Liver (tissue), 9 donors: ENCODE data around the gene ANKRD44. TPM values are rescaled to one million over a fixed set of nuclear protein-coding genes. Genes with fewer than 3 reads are reported as not detected.

Experiments used
- DNase-seq: peaks from one replicate; pipeline ENCODE4 v3.0.0-alpha.2; 2017; ENCODE audit warnings: low spot score
- H3K27ac ChIP-seq, 2 donors: one replicate each; pipeline ENCODE4 v1.7.0; 2013; ENCODE audit warnings: inconsistent platforms in 2 of 2, low read length in 2 of 2, control low read depth in 1 of 2, low read depth in 1 of 2, mild to moderate bottlenecking in 1 of 2
- H3K27me3 ChIP-seq, 4 donors: one replicate each; pipeline versions ENCODE4 v1.6.1 to v1.7.0; 2013; ENCODE audit warnings: low read length in 3 of 4, inconsistent platforms in 1 of 4, mild to moderate bottlenecking in 1 of 4, moderate library complexity in 1 of 4; ENCODE audit not compliant: control insufficient read depth in 4 of 4, insufficient read depth in 4 of 4
- H3K36me3 ChIP-seq, 4 donors: one replicate each; pipeline versions ENCODE4 v1.6.1 to v1.7.0; 2013; ENCODE audit warnings: low read length in 3 of 4, mild to moderate bottlenecking in 3 of 4, low read depth in 1 of 4, moderate library complexity in 1 of 4; ENCODE audit not compliant: control insufficient read depth in 4 of 4, insufficient read depth in 3 of 4
- H3K4me1 ChIP-seq, 4 donors: one replicate each; pipeline versions ENCODE4 v1.6.1 to v1.7.0; 2013; ENCODE audit warnings: low read length in 3 of 4, mild to moderate bottlenecking in 3 of 4, moderate library complexity in 1 of 4; ENCODE audit not compliant: control insufficient read depth in 4 of 4, insufficient read depth in 4 of 4
- H3K4me3 ChIP-seq, 3 donors: one replicate each; pipeline versions ENCODE4 v1.6.1 to v1.7.0; 2013; ENCODE audit warnings: low read length in 3 of 3, control low read depth in 1 of 3, low read depth in 1 of 3, mild to moderate bottlenecking in 1 of 3
- H3K9ac ChIP-seq, 2 donors: one replicate each; pipeline ENCODE4 v1.7.0; 2013; ENCODE audit warnings: low read length in 2 of 2, mild to moderate bottlenecking in 2 of 2, moderate library complexity in 2 of 2, control low read depth in 1 of 2, low read depth in 1 of 2
- H3K9me3 ChIP-seq, 4 donors: one replicate each; pipeline versions ENCODE4 v1.6.1 to v1.7.0; 2013; ENCODE audit warnings: low read length in 3 of 4; ENCODE audit not compliant: control insufficient read depth in 4 of 4
- ATF3 ChIP-seq: IDR thresholded peaks from 2 replicates; pipeline ENCODE4 v1.6.1; 2016; ENCODE audit warnings: antibody characterized with exemption
- CTCF ChIP-seq: fragments of 150-350 bp; IDR thresholded peaks from 2 replicates; pipeline ENCODE4 v1.5.1; 2017; ENCODE audit warnings: improper control_type of control experiment, low read depth, low read length; ENCODE audit not compliant: missing input control
- EGR1 ChIP-seq, 2 donors: IDR thresholded peaks; 2 replicates each; pipeline ENCODE4 v1.6.1; 2016 to 2018; ENCODE audit warnings: antibody characterized with exemption in 2 of 2, low read depth in 2 of 2
- FOXA1 ChIP-seq: IDR thresholded peaks from 2 replicates; pipeline ENCODE4 v1.6.1; 2016; ENCODE audit warnings: antibody characterized with exemption
- FOXA2 ChIP-seq: IDR thresholded peaks from 2 replicates; pipeline ENCODE4 v1.6.1; 2016; ENCODE audit warnings: antibody characterized with exemption
- GABPA ChIP-seq, 2 donors: IDR thresholded peaks in 1 of 2; conservative IDR thresholded peaks in 1 of 2; 2 replicates each; pipeline ENCODE4 v1.6.1; 2016; ENCODE audit warnings: antibody characterized with exemption in 2 of 2, mild to moderate bottlenecking in 1 of 2, moderate library complexity in 1 of 2
- HNF4A ChIP-seq, 2 donors: conservative IDR thresholded peaks; 2 replicates each; pipeline ENCODE4 v1.6.1; 2016; ENCODE audit warnings: antibody characterized with exemption in 2 of 2, mild to moderate bottlenecking in 2 of 2
- HNF4G ChIP-seq: IDR thresholded peaks from 2 replicates; pipeline ENCODE4 v1.6.1; 2016; ENCODE audit warnings: antibody characterized with exemption
- JUND ChIP-seq, 2 donors: IDR thresholded peaks; 2 replicates each; pipeline ENCODE4 v1.6.1; 2016; ENCODE audit warnings: antibody characterized with exemption in 2 of 2
- MAX ChIP-seq: IDR thresholded peaks from 2 replicates; pipeline ENCODE4 v1.6.1; 2016; ENCODE audit warnings: antibody characterized with exemption
- NR2F2 ChIP-seq: IDR thresholded peaks from 2 replicates; pipeline ENCODE4 v1.6.1; 2016; ENCODE audit warnings: antibody characterized with exemption
- RAD21 ChIP-seq, 2 donors: IDR thresholded peaks; 2 replicates each; pipeline ENCODE4 v1.6.1; 2016; ENCODE audit warnings: antibody characterized with exemption in 2 of 2, mild to moderate bottlenecking in 2 of 2
- REST ChIP-seq: IDR thresholded peaks from 2 replicates; pipeline ENCODE4 v1.6.1; 2016; ENCODE audit warnings: antibody characterized with exemption, mild to moderate bottlenecking
- RXRA ChIP-seq, 2 donors: IDR thresholded peaks; 2 replicates each; pipeline ENCODE4 v1.6.1; 2017 to 2018; ENCODE audit warnings: antibody characterized with exemption in 2 of 2, mild to moderate bottlenecking in 1 of 2
- SP1 ChIP-seq: IDR thresholded peaks from 2 replicates; pipeline ENCODE4 v1.6.1; 2018; ENCODE audit warnings: antibody characterized with exemption, mild to moderate bottlenecking
- YY1 ChIP-seq: IDR thresholded peaks from 2 replicates; pipeline ENCODE4 v1.6.1; 2016; ENCODE audit warnings: antibody characterized with exemption, mild to moderate bottlenecking
- ZBTB33 ChIP-seq: IDR thresholded peaks from 2 replicates; pipeline ENCODE4 v1.6.1; 2016; ENCODE audit warnings: antibody characterized with exemption
- WGBS: extraction: QIAGEN DNeasy Blood & Tissue Kit; methylation state at CpG from one replicate; pipeline ENCODE4 v1.1.7; 2013; 5-methylcytosine and 5-hydroxymethylcytosine counted together
- polyA plus RNA-seq, 2 donors: library from polyadenylated mRNA; stranded (reverse) in 1 of 2; unstranded in 1 of 2; fragments of 200-250 nt in 1 of 2; fragments of >200 nt in 1 of 2; fragmentation: Nextera tagmentation in 1 of 2; extraction: Ambion mirVana in 1 of 2; gene quantifications; one replicate each; pipeline versions ENCODE4 v1.2.1 to v1.2.3, GENCODE V29; 2013 to 2015
- total RNA-seq, 2 donors: library from RNA; depleted of rRNA; stranded (reverse); fragments of >200 nt; gene quantifications; one replicate each; pipeline ENCODE4 v1.2.3, GENCODE V29; 2014
- donor health status: healthy.
- donor health status: healthy.
- donor health status: healthy.
- donor health status: healthy.
- donor health status: healthy.

Gene ANKRD44
- total and polyA plus RNA-seq, 4 donors = 3.8 to 18.2 (median 6.8) TPM

GRCh38 chr2:197096649-197097048, 213.9 kb downstream of the ANKRD44 start:
- no peaks in the 10 kb centered on the region for H3K9me3 ChIP-seq
- no peak overlapping the region for H3K4me3 ChIP-seq
- H3K9ac ChIP-seq = no peak overlapping the region
- TF ChIP-seq JUND (IDR thresholded peaks at IDR 0.05) = no peak
- no peak for TF ChIP-seq NR2F2
- no peak for TF ChIP-seq FOXA2
- TF ChIP-seq REST = no peak
- TF ChIP-seq RAD21 (IDR thresholded peaks at IDR 0.05) = no peak
- TF ChIP-seq GABPA (IDR thresholded peaks at IDR 0.05 in 1 of 2, conservative IDR thresholded peaks at IDR 0.05 in 1 of 2) = no peak
- no peak for TF ChIP-seq ZBTB33
- TF ChIP-seq YY1 = no peak
- TF ChIP-seq ATF3 = no peak
- no peak for TF ChIP-seq EGR1 (IDR thresholded peaks at IDR 0.05; ENCODE audit: low read depth in 2 of 2)
- TF ChIP-seq FOXA1 = no peak
- TF ChIP-seq HNF4A (conservative IDR thresholded peaks at IDR 0.05) = no peak
- no peak for TF ChIP-seq CTCF
- TF ChIP-seq HNF4G = no peak
- TF ChIP-seq SP1 = no peak
- no peak for TF ChIP-seq MAX
- TF ChIP-seq RXRA (IDR thresholded peaks at IDR 0.05) = no peak
- H3K27ac ChIP-seq = no peak overlapping the region
- H3K27me3 ChIP-seq = no peaks in the 10 kb centered on the region
- WGBS = 91% methylated on average over 2 of the region's 2 CpGs
- H3K4me1 ChIP-seq = no peaks in the 10 kb centered on the region
- DNase-seq = no peak
- H3K36me3 ChIP-seq = peaks cover 0 to 2% (median 1%) of the 10 kb centered on the region in 4 donors

GRCh38 chr2:197092431-197092830, 218.1 kb downstream of the ANKRD44 start:
- TF ChIP-seq ZBTB33 (no peak), ATF3 (peak; percentile 44), NR2F2 (peak; percentile 49)
- H3K4me1 ChIP-seq = no peaks in the 10 kb centered on the region
- H3K27me3 ChIP-seq = no peaks in the 10 kb centered on the region
- no peak overlapping the region for H3K9ac ChIP-seq
- H3K4me3 ChIP-seq = no peak overlapping the region
- 73% methylated on average over 4 of the region's 4 CpGs for WGBS
- no peak overlapping the region for H3K27ac ChIP-seq
- no peak for DNase-seq
- no peaks in the 10 kb centered on the region for H3K9me3 ChIP-seq
- H3K36me3 ChIP-seq = no peaks in the 10 kb centered on the region
